Activated naive CD4-positive, alpha-beta T cell treated with anti-CD3 and anti-CD28 coated beads for 36 hours (primary cell): ENCODE data around the gene DDX31. TPM values are rescaled to one million over a fixed set of nuclear protein-coding genes. Genes with fewer than 3 reads are reported as not detected.
"Not testable (repeated sequence)": the region's sequence is repeated elsewhere in the genome, so short reads cannot be mapped to it uniquely, and the experiment has no call there.

Source experiments
- CTCF ChIA-PET: fragments of 350-600 bp; sonication (Branson Sonifier 250); formaldehyde crosslinking; loops from one replicate; lab custom pipeline; 2021; ENCODE audit warnings: antibody characterized with exemption; lab: Charles Lee
- DNase-seq: peaks from one replicate; pipeline ENCODE4 v3.0.0-alpha.2; 2020
- H3K27ac Mint-ChIP-seq: one replicate; pipeline ENCODE4 v1.8.0; 2021; ENCODE audit warnings: mild to moderate bottlenecking, mixed read lengths
- H3K27me3 Mint-ChIP-seq: one replicate; pipeline ENCODE4 v1.8.0; 2021; ENCODE audit warnings: low read depth, mixed read lengths
- H3K36me3 Mint-ChIP-seq: one replicate; pipeline ENCODE4 v1.8.0; 2021; ENCODE audit warnings: low read depth, mixed read lengths
- H3K4me1 Mint-ChIP-seq: one replicate; pipeline ENCODE4 v1.8.0; 2021; ENCODE audit warnings: low read depth, mixed read lengths
- H3K4me3 Mint-ChIP-seq: one replicate; pipeline ENCODE4 v1.8.0; 2021; ENCODE audit warnings: mild to moderate bottlenecking, moderate library complexity, mixed read lengths
- H3K9me3 Mint-ChIP-seq: one replicate; pipeline ENCODE4 v1.8.0; 2021; ENCODE audit warnings: mixed read lengths
- intact Hi-C: fragments of 100-400 bp; cut with micrococcal nuclease; formaldehyde crosslinking; loops from one replicate; pipeline ENCODE4 v1.15.1; 2023
- total RNA-seq, 2 experiments: library from RNA; stranded (reverse); gene quantifications; one replicate each; pipeline ENCODE4 v1.2.3, GENCODE V29; 2021

The DDX31 gene
- 10 to 100 TPM; 13.7 to 15.0 TPM for total RNA-seq

- Mint-ChIP-seq H3K27me3 (no peaks in the 10 kb centered on the region), H3K9me3 (no peaks in the 10 kb centered on the region), H3K4me1 (peaks cover 47% of the 10 kb centered on the region), H3K27ac (peak within 1 kb of the TSS; percentile 88), H3K4me3 (peak within 1 kb of the TSS; percentile 89), H3K36me3 (peaks cover 8% of the 10 kb centered on the region)
- intact Hi-C loops: loop anchor here (1.0 to 5.0 kb wide), 5 partner anchors 99 to 593 kb away; partner anchors contain the start of genes AK8, MED27, SETX and SPACA9
- peak; percentile 85 for DNase-seq
- CTCF ChIA-PET: interaction anchor here (0.6 kb wide), 3 partner anchors 10 to 265 kb away, joined by 3 to 4 read pairs (median 3); no protein-coding TSS in a partner anchor
These were observed at the start of gene DDX31 for GRCh38 chr9:132669698-132670456. Gene DDX31 (minus strand): TSS chr9:132669983. CDS start chr9:132669934, 49 bp downstream.

- H3K4me1 Mint-ChIP-seq, H3K27ac Mint-ChIP-seq, H3K9me3 Mint-ChIP-seq, H3K36me3 Mint-ChIP-seq, intact Hi-C loops, CTCF ChIA-PET, DNase-seq, H3K4me3 Mint-ChIP-seq: not testable (repeated sequence)
- H3K27me3 Mint-ChIP-seq: peaks cover 29% of the 10 kb centered on the region
These were observed 48.7 kb upstream of the DDX31 start for GRCh38 chr9:132718381-132718928.

DNA sequence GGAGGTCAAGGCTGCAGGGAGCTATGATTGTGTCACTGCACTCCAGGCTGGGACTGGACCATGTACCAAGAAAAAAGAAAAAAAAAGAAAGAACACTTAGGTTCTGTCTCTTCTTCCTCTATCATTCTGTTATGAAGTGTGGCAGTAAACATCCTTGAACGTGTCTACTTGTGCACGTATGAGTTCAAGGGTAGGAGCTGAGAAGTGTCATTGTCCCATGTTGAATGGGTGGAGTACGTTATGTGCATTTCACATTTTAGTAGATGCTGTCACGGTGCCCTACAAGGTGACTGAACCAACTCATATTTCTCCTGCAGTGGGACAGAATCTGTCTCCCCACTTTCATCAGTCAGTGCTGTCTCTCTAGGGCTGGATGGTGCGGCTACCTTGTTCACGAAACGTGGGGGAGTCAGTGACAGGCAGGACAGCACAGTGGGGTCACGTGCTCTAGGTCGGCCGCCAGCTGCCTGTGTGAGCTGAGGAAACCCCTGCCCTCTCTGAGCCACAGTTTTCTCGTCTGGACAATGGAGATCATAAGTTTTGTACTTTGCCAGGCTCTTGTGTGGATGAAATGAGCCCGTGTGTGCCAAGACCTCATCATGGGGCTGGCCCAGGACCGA lies 47.7 kb upstream of the DDX31 start:
- no peaks in the 10 kb centered on the region for H3K9me3 Mint-ChIP-seq
- H3K36me3 Mint-ChIP-seq: no peaks in the 10 kb centered on the region
- peaks cover 29% of the 10 kb centered on the region for H3K27me3 Mint-ChIP-seq
- no peak overlapping the region for H3K4me3 Mint-ChIP-seq
- no peak for DNase-seq
- peaks cover 6% of the 10 kb centered on the region for H3K4me1 Mint-ChIP-seq
- no peak overlapping the region for H3K27ac Mint-ChIP-seq
- CTCF ChIA-PET: no interaction called here
- intact Hi-C loops: no loop called here

- H3K27ac Mint-ChIP-seq: no peak overlapping the region
- H3K27me3 Mint-ChIP-seq: peaks cover 29% of the 10 kb centered on the region
- no peaks in the 10 kb centered on the region for H3K36me3 Mint-ChIP-seq
- peaks cover 6% of the 10 kb centered on the region for H3K4me1 Mint-ChIP-seq
- no peak overlapping the region for H3K4me3 Mint-ChIP-seq
- CTCF ChIA-PET: no interaction called here
- DNase-seq: no peak
- no peaks in the 10 kb centered on the region for H3K9me3 Mint-ChIP-seq
- intact Hi-C loops: no loop called here
These were observed 46.2 kb upstream of the DDX31 start for GRCh38 chr9:132716007-132716406.

DNA sequence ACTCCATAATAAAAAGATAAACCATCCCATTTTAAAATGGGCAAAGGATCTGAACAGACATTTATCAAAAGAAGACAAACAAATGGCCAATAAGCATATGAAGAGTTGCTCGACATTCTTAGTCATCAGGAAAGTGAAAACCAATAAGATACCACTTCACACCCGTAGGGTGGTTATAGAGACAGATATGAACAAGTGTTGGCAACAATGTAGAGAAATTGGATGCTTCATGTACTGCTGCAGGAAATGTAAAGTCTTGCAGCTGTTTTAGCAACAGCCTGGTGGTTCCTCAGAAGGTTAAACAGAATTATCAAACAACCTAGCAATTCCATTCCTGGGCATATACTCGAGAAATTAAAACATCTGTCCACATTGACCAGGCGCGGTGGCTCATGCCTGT lies 43.0 kb upstream of the DDX31 start:
- no peaks in the 10 kb centered on the region for H3K36me3 Mint-ChIP-seq
- DNase-seq: no peak
- CTCF ChIA-PET: no interaction called here
- peaks cover 12% of the 10 kb centered on the region for H3K27me3 Mint-ChIP-seq
- no peak overlapping the region for H3K27ac Mint-ChIP-seq
- no peak overlapping the region for H3K4me3 Mint-ChIP-seq
- no peaks in the 10 kb centered on the region for H3K4me1 Mint-ChIP-seq
- H3K9me3 Mint-ChIP-seq: no peaks in the 10 kb centered on the region
- intact Hi-C loops: no loop called here

- CTCF ChIA-PET: no interaction called here
- H3K4me3 Mint-ChIP-seq: no peak overlapping the region
- no peaks in the 10 kb centered on the region for H3K36me3 Mint-ChIP-seq
- no peaks in the 10 kb centered on the region for H3K9me3 Mint-ChIP-seq
- H3K27me3 Mint-ChIP-seq: peaks cover 4% of the 10 kb centered on the region
- no peak overlapping the region for H3K27ac Mint-ChIP-seq
- DNase-seq: no peak
- no peaks in the 10 kb centered on the region for H3K4me1 Mint-ChIP-seq
- intact Hi-C loops: no loop called here
These were observed 42.1 kb upstream of the DDX31 start for GRCh38 chr9:132711846-132712245.

DNA sequence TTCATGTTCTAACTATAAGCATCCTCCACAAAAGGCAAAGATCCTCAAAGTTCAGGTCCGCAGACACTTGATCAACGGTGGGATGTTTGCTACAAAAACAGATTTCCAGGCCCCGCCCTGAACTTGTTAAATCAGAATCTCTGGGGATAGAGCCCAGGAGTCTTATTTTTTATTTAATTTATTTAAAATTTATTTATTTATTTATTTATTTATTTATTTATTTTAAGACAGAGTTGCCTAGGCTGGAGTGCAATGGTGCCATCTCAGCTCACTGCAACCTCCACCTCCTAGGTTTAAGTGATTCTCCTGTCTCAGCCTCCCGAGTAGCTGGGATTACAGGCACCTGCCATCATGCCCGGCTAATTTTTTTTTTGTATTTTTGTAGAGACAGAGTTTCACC lies 41.4 kb upstream of the DDX31 start:
- DNase-seq, H3K9me3 Mint-ChIP-seq, H3K27me3 Mint-ChIP-seq, intact Hi-C loops, H3K27ac Mint-ChIP-seq, H3K4me1 Mint-ChIP-seq, H3K36me3 Mint-ChIP-seq, H3K4me3 Mint-ChIP-seq: not testable (repeated sequence)
- CTCF ChIA-PET: interaction anchor here (0.7 kb wide), 1 partner anchor 774 kb away, joined by 4 read pairs; no protein-coding TSS in a partner anchor

DNA sequence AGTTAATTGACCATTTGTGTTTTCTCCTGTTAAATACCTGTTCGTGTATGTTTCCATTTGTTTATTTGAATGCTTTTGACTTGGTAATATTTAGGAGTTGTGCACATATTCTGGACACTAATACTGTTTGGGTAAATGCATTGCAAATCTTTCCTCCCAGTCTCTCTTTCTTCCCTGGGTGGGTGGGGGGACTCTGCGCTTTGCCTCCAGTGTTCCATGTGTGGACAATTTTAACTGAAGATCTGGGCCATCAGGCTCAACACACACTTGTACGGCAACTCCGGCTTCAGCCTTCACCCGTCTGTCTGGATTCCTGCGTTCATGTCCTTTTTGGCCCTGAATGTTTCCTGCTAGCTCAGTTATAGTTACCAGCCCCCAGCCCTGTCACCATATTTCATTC lies 40.5 kb upstream of the DDX31 start:
- CTCF ChIA-PET: no interaction called here
- H3K9me3 Mint-ChIP-seq: no peaks in the 10 kb centered on the region
- intact Hi-C loops: no loop called here

DNA sequence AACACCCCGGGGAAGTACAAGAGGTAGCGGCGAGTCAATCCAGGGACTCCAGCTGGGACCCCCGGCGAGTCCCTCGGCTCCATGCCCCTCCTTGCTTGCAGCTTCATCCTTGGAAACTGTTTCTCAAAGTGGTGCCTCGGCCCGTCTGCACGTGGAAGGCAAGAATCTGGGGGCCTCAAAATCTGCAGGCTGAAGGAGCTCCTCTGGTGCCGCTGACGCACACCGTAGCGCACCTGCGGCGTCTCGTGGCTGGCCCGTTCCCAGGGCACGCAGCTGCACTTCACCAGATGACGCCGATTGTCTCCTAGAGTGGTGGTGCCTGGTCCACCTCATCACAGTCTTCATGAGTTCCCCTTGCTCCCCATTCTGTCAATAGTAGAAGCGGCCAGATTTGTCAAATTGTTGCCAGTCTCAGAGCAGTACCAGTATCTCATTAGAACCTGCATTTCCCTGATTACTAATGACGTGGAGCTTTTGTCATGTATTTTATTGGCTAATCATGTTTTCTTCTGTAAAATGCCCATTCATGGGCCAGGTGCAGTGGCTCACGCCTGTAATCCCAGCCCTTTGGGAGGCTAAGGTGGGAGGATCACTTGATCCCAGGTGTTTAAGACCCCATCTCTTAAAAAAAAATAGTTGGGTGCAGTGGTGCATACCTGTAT lies 39.1 kb upstream of the DDX31 start:
- Mint-ChIP-seq H3K4me3 (no peak overlapping the region), H3K36me3 (no peaks in the 10 kb centered on the region), H3K4me1 (no peaks in the 10 kb centered on the region), H3K27me3 (peaks cover 4% of the 10 kb centered on the region), H3K27ac (no peak overlapping the region), H3K9me3 (no peaks in the 10 kb centered on the region)
- intact Hi-C loops: no loop called here
- CTCF ChIA-PET: no interaction called here
- DNase-seq: no peak

More for the DNA sequence above, 40.5 kb upstream of the DDX31 start:
- Mint-ChIP-seq H3K4me3 (no peak overlapping the region), H3K27ac (no peak overlapping the region), H3K36me3 (no peaks in the 10 kb centered on the region), H3K27me3 (peaks cover 2% of the 10 kb centered on the region), H3K4me1 (no peaks in the 10 kb centered on the region)
- DNase-seq: no peak

DNA sequence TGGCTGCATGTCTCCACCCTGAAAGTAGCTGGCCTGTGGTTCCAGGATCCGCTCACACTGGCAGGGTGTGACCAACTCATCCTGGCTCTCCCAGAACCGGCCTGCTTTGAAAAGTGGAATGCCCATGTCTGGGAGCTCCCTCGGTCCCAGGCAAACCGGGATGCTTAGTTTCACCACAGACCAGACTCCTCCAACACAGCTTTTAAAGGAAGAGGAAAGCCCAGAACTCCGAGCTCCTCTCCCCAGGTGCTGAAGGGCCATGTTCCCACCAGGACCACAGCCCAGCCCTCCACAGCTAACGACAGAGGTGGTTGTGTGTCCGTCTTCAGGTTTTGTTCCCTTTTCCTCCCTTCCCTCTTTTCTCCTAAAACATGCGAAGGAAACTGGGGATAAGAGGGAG lies 38.5 kb upstream of the DDX31 start:
- CTCF ChIA-PET: no interaction called here
- Mint-ChIP-seq H3K27me3 (peaks cover 6% of the 10 kb centered on the region), H3K36me3 (no peaks in the 10 kb centered on the region), H3K4me1 (no peaks in the 10 kb centered on the region), H3K9me3 (no peaks in the 10 kb centered on the region), H3K4me3 (no peak overlapping the region), H3K27ac (no peak overlapping the region)
- intact Hi-C loops: no loop called here
- no peak for DNase-seq

- Mint-ChIP-seq H3K36me3 (no peaks in the 10 kb centered on the region), H3K4me3 (no peak overlapping the region), H3K9me3 (peaks cover 3% of the 10 kb centered on the region), H3K27ac (no peak overlapping the region), H3K4me1 (no peaks in the 10 kb centered on the region), H3K27me3 (peaks cover 9% of the 10 kb centered on the region)
- intact Hi-C loops: no loop called here
- DNase-seq: no peak
- CTCF ChIA-PET: interaction anchor here (0.6 kb wide), 1 partner anchor 63 kb away, joined by 4 read pairs; no protein-coding TSS in a partner anchor
These were observed 33.6 kb upstream of the DDX31 start for GRCh38 chr9:132703336-132703735.

GRCh38 chr9:132702254-132702653 lies 32.5 kb upstream of the DDX31 start:
- intact Hi-C loops: no loop called here
- CTCF ChIA-PET: no interaction called here
- H3K36me3 Mint-ChIP-seq: peaks cover 1% of the 10 kb centered on the region
- no peak overlapping the region for H3K27ac Mint-ChIP-seq
- no peak overlapping the region for H3K4me3 Mint-ChIP-seq
- no peaks in the 10 kb centered on the region for H3K4me1 Mint-ChIP-seq
- peaks cover 9% of the 10 kb centered on the region for H3K27me3 Mint-ChIP-seq
- peaks cover 13% of the 10 kb centered on the region for H3K9me3 Mint-ChIP-seq
- DNase-seq: no peak
